ENCODE results near the gene LMNA.
"Not testable (repeated sequence)": the region's sequence is repeated elsewhere in the genome, so short reads cannot be mapped to it uniquely, and the experiment has no call there.

The LMNA gene

DNA sequence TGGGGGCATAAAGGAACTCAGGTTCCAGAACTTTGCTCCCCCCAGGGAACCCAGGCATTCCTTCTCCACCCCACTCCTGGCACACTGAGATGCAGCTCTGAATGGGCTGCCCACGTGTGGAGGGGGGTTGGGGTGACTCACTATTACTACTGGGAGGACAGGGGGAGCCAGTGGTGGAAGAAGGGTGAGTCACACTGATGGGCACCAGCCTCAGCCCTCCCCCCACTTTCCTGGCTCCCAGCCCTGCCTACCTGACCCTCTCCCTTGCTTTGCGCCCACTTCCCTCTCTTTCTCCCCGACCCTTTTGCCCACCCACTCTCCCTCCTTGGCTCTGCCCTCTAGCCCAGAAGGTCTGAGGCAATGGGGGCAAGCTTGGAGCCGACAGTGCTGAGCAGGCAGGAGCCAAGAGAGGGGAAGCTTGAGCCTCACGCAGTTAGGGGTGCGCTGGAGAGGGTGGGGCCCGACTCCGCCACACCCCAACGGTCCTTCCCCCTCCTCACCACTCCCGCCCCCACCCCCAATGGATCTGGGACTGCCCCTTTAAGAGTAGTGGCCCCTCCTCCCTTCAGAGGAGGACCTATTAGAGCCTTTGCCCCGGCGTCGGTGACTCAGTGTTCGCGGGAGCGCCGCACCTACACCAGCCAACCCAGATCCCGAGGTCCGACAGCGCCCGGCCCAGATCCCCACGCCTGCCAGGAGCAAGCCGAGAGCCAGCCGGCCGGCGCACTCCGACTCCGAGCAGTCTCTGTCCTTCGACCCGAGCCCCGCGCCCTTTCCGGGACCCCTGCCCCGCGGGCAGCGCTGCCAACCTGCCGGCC, at the start of gene LMNA:
Gene LMNA (plus strand): TSS at position 611 of the 818 bp plus-strand sequence. CDS start 208 bp downstream, outside the sequence.
- no peak for FAIRE-seq

DNA sequence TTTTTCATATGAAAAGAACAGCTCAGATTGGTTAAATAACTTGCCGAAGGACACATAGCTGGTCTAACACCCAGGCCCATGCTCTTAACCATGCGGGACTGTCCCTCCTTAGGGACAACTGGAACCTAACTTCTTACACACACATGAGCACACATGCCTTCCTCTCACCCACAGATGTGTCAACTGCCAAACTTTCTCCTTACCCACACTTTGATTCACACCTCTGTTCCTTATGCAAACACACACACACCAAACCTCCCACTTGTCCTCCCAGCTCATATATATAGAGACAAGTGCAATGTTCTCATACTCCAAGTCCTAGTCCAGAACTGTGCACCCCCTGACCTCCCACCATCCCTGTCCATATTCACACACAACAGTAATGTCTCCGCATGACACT, 49.3 kb upstream of the LMNA start:
- FAIRE-seq: no peak

DNA sequence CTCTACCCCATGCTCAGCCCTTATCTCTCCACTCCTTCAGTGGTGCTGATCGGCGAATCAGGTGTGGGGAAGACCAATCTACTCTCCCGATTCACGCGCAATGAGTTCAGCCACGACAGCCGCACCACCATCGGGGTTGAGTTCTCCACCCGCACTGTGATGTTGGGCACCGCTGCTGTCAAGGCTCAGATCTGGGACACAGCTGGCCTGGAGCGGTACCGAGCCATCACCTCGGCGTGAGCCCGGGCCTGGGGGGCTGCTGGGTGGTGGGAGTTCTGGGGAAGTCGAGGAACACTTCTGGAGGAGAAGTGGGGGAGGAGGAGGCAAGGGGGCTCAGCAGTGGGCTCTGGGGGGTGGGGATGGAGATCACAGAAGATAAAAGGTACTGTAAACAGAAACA, 48.6 kb upstream of the LMNA start:
- FAIRE-seq: no peak

DNA sequence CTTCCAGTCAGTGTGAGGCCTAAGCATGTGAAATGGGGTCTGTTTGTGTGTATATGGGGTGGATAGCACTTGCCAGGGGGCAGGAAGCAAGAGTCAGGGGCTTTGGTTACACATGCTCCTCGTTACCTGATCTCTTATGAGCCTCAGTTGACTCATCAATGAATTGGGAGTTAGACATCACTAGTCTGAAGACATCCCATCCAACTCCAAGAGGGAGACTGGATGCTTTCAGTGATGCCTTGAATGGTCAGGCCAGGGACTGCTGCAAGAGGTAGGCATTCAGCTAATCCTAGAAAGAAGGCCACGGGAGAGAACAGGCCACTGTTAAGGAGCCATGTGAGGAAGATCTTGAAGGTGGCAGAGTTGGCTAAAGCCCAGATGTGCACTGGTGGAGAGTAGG, 47.2 kb upstream of the LMNA start:
- FAIRE-seq: no peak

DNA sequence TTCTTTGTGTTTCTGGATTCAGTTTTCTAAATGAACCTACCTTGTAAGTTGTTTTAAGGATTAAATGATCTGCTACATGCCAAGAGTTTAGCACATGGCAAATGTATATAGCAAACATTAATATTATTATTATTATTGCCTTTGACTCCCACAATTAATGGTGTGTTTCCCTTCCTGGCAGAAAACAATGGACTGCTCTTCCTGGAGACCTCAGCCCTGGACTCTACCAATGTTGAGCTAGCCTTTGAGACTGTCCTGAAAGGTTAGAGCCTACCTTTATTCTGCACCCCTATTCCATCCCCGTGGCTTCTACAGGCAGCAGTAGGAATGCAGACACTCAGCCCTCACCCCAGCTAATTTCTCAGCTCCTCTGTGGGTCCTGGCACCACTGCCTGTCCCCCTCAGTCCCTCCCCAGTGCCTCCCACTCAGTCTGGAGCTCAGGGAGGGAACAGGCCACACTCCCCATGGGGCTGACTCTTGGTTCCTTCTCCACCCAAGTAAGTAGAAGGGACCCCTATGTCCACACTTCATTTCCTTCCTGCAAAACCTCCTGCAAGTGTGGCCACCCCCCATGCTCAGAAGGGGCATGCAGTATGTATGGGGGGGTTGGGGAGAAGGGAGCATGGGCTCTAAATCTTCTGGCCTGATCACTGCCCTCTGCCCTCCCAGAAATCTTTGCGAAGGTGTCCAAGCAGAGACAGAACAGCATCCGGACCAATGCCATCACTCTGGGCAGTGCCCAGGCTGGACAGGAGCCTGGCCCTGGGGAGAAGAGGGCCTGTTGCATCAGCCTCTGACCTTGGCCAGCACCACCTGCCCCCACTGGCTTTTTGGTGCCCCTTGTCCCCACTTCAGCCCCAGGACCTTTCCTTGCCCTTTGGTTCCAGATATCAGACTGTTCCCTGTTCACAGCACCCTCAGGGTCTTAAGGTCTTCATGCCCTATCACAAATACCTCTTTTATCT, 44.7 kb upstream of the LMNA start:
- no peak for FAIRE-seq

DNA sequence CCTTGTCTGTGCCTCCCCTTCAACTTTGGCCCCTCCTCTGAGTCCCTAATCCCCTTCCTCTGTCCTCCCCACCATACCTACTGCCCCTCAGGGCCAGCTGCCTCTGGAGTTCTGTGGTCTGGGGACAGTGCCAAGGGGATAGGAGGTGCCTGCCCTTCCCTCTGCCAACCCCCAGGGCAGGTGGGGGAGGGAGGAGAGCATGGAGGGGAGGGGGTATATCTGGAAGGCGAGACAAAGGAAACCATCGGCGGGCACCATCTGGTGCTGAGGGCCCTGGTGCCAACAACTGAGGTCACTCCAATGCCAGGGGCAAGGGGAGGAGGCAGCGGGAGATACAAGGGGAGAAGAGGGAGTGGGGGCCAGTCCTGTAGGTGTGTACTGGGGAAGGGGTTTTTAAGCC, 44.0 kb upstream of the LMNA start:
- no peak for FAIRE-seq

DNA sequence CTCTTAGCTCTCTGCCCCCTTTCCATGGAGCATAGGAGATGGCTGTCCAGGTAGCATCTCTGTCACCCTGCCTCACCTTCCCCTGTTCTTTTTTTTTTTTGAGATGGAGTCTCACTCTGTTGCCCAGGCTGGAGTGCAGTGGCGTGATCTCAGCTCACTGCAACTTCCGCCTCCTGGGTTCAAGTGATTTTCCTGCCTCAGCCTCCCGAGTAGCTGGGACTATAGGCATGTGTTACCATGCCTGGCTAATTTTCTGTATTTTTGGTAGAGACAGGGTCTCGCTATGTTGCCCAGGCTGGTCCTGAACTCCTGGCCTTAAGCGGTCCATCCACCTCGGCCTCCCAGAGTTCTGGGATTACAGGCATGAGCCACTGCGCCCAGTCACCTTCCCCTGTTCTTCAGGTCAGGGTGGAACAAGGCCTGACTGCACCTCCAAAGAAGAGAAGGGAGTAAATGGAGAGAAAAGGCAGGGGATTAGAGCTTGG, 43.1 kb upstream of the LMNA start:
- not testable (repeated sequence) for FAIRE-seq

DNA sequence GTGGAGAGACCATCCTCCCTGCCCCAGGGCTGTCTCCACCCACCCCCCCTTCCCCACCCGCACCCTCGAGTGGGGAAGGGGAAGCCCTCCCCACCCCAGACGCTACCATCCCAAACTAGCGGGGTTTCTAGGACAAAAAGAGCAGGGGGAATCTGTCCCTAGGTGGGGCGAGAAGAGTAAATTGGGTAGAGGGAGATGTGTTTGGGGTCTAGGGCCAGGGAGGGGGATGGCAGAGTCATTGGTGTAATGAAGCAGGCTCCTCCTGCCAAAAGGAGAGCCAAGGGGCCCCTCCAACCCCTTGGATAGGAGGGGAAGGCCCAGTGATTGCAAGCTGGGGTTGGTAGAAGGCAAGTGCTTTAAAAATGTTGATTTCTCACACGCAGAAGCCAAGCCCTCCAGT, 42.3 kb upstream of the LMNA start:
- no peak for FAIRE-seq

DNA sequence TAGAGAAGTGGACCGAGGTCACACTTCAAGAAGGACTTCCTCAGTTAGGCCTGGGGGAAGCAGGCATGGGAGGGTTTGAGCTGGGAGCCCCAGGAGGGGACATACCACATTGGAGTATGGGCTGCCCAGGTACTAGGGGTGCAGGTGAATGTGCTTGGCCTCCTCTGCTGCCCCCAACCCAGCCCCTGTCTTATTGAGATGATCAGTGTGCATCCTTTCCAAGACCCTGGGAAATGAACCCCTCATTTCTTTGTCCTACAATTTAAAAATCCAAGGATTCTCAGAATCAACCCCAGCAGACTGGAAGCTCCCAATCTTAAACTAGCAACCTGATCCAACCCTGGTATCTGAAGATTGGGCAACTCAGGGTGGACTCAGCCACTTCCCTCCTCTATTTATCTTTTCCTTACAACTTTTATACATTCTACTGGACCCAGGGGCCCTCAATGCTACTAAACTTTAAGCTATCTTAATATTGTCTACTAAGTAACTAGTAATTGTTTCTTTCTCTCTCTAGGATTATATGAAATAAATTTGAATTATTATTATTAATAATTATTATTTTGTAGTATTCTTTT, 41.3 kb upstream of the LMNA start:
- no peak for FAIRE-seq

DNA sequence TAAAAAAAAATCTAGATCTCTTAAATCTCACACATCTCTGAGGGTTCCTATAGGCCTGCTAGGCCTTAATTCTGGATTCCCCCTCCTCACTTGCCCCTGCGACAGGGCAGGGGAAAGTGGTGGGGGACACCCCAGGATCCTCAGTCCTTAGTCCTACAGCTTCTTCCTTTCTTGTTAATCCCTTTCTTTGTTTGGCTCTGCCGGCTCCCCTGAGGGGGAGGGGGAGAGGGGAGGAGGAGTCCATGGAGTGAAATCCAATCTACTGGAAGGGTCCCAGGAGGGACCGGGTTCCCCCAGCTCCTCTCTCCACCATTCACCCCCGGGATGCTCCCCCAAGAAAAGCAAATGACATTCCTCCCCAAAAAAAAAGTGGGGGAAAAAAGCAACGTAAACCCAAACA, 40.8 kb upstream of the LMNA start:
- no peak for FAIRE-seq

DNA sequence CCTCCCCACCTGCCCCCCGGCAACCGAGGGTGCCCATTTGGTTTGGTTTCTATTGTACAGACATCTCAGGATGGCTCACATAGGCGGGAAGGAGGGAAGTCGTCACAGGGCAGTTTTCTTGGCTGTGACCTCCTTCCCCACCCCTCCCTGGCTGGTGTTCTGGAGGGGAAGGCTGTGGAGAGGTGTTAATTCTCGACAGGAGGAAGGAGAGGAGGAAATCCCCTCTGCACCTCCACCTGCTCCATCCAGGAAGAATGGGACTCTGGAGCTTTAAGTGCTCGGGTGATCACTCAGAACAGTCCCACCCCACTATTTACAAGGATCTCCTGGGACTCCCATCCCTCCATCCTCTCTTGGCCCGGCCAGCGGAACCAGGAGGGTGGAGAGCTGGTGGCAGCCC, 39.9 kb upstream of the LMNA start:
- no peak for FAIRE-seq

DNA sequence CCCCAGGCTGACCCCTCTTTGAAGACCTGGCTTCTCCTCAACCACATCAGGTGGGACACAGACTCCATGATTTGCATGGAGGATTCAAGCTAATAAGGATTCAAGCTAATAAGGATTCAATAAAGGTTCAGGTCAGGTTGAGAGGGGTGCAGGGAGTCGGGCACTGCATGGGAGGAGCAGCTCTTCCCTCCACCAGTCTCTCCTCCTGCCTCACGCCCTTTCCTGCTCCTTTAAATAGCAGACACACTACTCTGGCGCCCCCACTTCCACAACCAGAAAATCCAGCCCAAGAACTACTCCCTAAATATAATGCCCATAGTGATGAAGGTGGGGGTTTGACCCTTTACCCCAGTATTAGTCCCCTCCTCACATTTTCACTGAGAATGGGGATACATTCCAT, 39.3 kb upstream of the LMNA start:
- FAIRE-seq: no peak

DNA sequence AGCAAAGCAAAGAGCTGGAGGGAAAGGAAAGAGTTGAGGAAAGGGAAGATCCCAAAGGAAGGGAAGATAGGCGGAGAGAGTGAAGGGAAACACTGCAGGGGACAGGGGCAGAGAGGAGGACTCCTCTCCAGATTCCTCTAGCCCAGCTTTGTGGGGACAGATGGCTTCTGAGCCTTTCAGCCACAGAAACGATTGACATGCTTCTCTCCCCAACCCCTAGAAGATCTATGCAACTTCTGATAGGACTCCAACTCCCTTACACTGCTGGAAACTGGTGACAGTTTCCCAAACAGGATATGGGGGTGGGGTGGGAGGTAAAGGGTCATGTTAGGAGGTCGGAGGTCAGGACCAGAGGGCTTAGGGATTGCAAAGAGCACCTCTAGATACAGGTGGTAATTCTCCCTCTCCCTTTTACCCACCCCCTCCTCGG, 38.7 kb upstream of the LMNA start:
- FAIRE-seq: no peak

DNA sequence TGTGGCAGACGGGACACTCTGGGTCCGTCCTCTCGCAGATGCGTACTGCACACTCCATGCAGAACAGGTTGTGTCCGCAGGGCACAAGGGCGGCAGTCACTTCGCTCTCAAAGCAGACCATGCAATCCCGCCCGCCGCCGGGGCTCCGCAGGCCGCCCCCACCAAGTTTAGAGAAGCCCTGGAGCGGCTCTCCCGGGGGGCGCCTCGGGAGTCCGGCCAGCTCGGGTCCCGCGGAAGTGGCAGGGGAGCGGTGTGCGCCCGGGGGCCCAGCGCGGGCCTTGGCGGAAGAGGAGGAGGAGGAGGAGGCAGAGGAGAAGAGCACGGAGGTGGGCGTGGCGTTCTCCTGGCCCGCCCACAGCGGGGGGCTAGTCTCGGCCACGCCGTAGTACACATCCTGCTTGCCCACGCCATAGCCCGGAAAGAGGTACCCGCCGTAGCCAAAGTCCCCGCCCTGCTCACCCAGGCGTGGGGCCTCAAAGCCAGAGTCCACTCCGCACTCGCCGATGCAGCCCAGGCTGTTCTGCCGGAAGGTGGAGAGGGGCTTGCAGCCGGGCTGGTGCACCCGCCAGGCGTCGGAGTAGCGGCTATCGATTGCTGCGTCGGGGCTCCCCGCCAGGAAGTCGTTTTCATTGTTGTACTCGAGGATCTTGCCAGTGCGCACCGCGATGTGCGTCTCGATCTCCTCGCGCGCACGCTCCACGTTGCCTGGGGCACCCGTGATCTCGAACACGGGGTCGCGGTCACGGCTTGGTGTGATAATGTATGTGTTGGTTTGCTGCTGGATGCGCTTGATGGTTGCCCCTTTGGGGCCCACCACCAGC, 37.7 kb upstream of the LMNA start:
- no peak for FAIRE-seq

DNA sequence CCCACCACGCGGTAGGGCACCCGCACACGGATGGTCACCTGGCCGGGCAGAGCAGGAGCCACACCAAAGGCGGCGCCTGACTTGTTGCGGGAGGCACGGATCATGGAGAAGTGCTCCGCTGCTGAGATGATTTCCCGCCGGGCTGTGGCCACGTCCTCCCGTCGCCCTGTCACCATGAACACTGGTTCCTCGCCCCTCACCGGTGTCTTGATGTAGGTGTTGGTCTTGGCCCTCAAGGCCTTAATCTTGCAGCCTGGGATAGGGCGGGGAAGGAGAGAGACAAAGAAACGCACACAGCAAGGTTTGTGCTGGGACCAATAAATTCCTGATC, 37.1 kb upstream of the LMNA start:
- no peak for FAIRE-seq

DNA sequence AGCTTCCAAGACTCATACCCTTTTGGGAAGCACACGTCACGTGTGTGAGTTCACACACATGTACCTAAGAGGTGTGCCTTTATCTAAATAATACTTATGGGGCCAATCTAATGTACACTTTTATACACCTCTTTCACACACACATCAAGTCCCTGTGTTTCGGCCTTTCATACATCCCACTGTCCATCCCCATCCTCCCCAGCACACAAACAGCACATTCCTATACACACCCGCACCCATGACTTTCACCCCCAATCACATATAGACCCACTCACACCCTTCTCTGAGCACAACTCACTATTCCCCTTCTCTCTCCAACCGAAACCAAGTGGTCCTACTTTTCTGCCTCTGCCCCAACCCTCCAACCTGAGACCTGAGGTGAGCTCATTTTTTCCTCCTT, 35.8 kb upstream of the LMNA start:
- FAIRE-seq: no peak

DNA sequence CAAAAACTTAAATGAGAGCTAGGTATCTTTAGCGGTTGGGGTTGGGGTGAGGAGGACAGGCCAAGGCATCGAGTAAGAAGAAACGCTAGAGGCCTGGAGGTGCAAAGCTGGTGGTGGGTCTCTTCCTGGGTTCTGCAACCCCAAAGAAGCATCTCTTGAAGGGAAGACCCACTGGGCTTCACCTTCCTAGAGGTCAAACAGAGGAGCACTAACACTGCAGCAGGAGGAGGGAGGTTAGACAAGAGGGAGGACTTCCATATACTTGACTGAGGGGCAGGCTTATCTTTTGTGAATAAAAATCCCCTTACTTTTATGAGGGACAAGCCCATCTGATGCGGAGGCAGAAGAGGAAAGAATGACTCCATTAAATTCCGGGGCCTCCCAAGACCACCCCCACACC, 34.7 kb upstream of the LMNA start:
- FAIRE-seq: no peak

DNA sequence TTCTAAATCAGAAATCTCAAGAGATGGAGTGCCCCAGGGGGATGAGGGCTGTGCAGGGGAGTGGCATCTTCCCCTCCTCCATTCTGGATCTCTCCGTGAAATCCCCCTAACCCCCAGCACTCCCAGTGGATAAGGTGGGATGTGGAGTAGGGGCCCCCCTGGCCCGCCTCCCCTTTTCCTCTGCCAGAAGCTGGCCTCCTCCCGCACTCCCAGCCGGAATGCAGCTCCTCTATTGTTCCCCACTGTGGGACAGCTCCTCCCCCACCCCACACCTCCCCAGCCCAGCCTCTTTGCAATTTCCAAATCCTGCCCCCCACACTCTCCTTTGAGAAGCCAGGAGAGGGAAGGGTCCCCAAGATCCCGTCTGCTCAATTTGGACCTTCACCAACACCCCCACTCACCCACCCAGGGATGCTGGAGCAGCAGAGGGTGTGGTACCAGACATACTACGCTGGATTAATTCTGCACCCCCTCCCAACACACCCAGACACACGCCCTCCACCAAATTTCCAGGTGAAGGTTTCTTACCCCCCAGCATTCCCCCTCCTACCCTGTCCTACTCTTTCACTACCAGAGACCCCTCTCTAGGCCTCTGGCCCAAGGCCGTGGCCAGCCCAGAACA, 34.2 kb upstream of the LMNA start:
- FAIRE-seq: no peak

DNA sequence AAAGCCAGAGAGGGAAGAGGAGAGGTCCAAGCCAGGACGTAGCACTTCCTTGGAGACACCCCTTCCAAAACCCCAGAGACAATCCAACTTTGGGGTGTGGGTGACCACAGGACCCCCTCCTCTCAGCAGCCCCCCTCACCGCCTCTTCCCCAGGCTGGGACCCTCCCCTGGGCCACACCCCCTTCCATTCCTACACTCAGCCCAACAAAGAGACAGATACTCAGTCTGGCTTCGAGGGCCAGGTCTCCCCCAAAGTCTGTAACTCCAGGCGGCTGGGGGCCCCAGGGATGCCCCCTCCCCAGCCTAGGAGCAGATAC, 33.7 kb upstream of the LMNA start:
- FAIRE-seq: no peak

DNA sequence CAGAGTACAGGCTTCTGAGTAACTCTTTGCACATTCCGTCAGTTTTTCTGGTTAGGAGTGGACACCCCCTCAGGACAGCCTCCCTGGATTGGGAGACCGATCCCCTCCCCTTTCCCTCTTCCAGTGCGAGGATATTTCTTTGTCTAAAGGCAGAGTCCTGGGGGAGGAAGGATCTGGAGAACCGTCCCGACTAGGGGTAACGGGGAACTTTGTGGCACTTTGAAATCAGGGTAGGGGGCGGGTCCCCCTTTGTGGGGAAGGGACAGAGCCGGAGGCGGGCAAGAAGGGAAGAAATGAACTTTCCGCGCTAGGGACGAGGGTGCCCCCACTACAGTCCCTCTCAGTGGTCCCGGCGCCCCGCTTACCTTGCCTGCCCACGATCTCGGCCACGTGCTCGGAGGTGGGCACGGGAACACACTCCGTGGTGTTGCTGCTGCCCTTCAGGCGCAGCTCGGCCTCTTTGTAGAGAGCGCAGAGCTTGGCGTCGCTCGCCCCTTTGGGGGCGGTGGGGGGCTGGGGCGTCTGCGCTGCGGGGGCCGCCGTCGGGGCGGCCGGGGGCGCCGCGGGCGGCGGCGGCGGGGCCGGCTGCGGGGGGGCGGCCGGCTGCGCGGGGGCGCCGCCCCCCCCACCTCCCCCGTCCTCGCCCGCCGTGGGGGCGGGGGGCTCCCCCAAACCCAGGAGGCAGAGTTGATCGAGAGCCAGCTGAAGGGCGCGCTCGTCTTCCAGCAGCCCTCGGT, 33.2 kb upstream of the LMNA start:
- no peak for FAIRE-seq

DNA sequence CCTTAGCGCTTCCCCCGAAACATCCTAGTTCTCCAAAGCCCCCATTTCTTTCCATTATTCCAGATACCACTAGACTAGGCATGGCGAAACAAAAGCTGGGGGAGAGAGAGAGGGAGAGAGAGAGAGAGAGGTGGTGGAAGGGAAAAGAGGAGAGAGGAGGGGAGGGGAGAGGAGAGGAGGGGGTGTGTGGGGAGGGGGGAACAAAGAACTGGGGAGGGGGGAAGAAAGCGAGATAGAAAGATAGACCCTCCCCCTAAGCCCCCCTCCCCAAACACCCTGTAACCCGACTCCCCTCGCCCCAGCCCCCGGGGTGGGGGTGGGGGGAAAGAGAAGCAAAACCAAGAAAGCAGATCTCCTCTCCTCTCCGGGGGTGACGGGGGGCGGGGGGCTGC, 32.6 kb upstream of the LMNA start:
- no peak for FAIRE-seq
